A673 (cell line): ENCODE results near the gene TFIP11. TPM values are rescaled to one million over a fixed set of nuclear protein-coding genes. Genes with fewer than 3 reads are reported as not detected.

Source experiments
- BruUV-seq: library from RNA; stranded (reverse); fragments of 400-500 nt; replicated peaks from 2 replicates; lab custom pipeline; 2021; lab: Mats Ljungman, UMichigan
- CTCF ChIA-PET: fragments of 300-600 bp; sonication (Branson Sonifier 250); formaldehyde crosslinking; loops from one replicate; lab custom pipeline; 2022; ENCODE audit warnings: antibody characterized with exemption; lab: Charles Lee
- POLR2A ChIA-PET: fragments of 300-600 bp; sonication (Branson Sonifier 250); formaldehyde crosslinking; loops from one replicate; lab custom pipeline; 2022; ENCODE audit warnings: antibody characterized with exemption; ENCODE audit not compliant: low non-redundant PET; lab: Charles Lee
- DNase-seq: peaks from one replicate; pipeline ENCODE4 v3.0.0-alpha.2; 2015; ENCODE audit warnings: low spot score
- H3K27ac ChIP-seq: fragments of 200-600 bp; sonication (generic); 2 replicates; pipeline ENCODE4 v1.5.1; 2016; ENCODE audit warnings: mixed run types, low read depth, mild to moderate bottlenecking, mixed read lengths, antibody characterized with exemption, low read length; ENCODE audit not compliant: poor library complexity, severe bottlenecking
- H3K27me3 ChIP-seq: fragments of 200-600 bp; sonication (generic); replicated peaks from 2 replicates; pipeline ENCODE4 v1.6.1; 2017; ENCODE audit warnings: mixed run types, low read depth, mild to moderate bottlenecking, mixed read lengths, antibody characterized with exemption, low read length; ENCODE audit not compliant: insufficient read depth, poor library complexity
- H3K36me3 ChIP-seq: fragments of 200-600 bp; sonication (generic); 2 replicates; pipeline ENCODE4 v1.6.1; 2016; ENCODE audit warnings: mixed run types, mild to moderate bottlenecking, mixed read lengths, antibody characterized with exemption, low read length; ENCODE audit not compliant: insufficient read depth, poor library complexity, severe bottlenecking
- H3K4me1 ChIP-seq: fragments of 200-600 bp; sonication (generic); 2 replicates; pipeline ENCODE4 v1.6.1; 2017; ENCODE audit warnings: mixed run types, mild to moderate bottlenecking, mixed read lengths, antibody characterized with exemption, low read length; ENCODE audit not compliant: insufficient read depth, poor library complexity, severe bottlenecking
- H3K4me3 ChIP-seq: fragments of 200-600 bp; sonication (generic); 2 replicates; pipeline ENCODE4 v1.5.1; 2016; ENCODE audit warnings: low read depth, mixed run types, mild to moderate bottlenecking, mixed read lengths, low read length; ENCODE audit not compliant: poor library complexity, severe bottlenecking
- H3K9me3 ChIP-seq: fragments of 200-600 bp; sonication (generic); 2 replicates; pipeline ENCODE4 v1.6.1; 2016; ENCODE audit warnings: mixed run types, low read depth, mild to moderate bottlenecking, mixed read lengths, antibody characterized with exemption, low read length; ENCODE audit not compliant: poor library complexity, severe bottlenecking
- CTCF ChIP-seq: fragments of 300-800, 200-600 bp; sonication (generic); conservative IDR thresholded peaks from 2 replicates; pipeline ENCODE4 v1.5.1; 2017; ENCODE audit warnings: low read depth, mild to moderate bottlenecking, antibody characterized with exemption, low read length, moderate library complexity, mixed read lengths
- EZH2 ChIP-seq: fragments of 200-600 bp; sonication (generic); IDR thresholded peaks from 2 replicates; pipeline ENCODE4 v1.6.1; 2017; ENCODE audit warnings: borderline replicate concordance, low read depth, mild to moderate bottlenecking, mixed read lengths, antibody characterized with exemption, low read length; ENCODE audit not compliant: poor library complexity, severe bottlenecking
- intact Hi-C: fragments of 100-400 bp; cut with micrococcal nuclease; formaldehyde crosslinking; loops from one replicate; pipeline ENCODE4 v1.10.0; 2022; ENCODE audit not compliant: unreplicated experiment
- total RNA-seq: library from RNA; stranded (reverse); gene quantifications from 2 replicates; pipeline ENCODE4 v1.2.3, GENCODE V29; 2021

The TFIP11 gene
- total RNA-seq, 1 experiment from 2014 or later = 46.4 TPM

GRCh38 chr22:26558248-26558895, 46.1 kb upstream of the TFIP11 start:
- POLR2A ChIA-PET = no interaction called here
- CTCF ChIA-PET = no interaction called here

GRCh38 chr22:26556904-26557303, 44.6 kb upstream of the TFIP11 start:
- DNase-seq = no peak
- no TSS peak for BruUV-seq
- H3K27me3 ChIP-seq = no peaks in the 10 kb centered on the region
- peaks cover 3% of the 10 kb centered on the region for H3K4me1 ChIP-seq
- POLR2A ChIA-PET = no interaction called here
- CTCF ChIA-PET = no interaction called here
- no peak for TF ChIP-seq CTCF
- TF ChIP-seq EZH2 = no peak
- no peak overlapping the region for H3K4me3 ChIP-seq
- intact Hi-C loops = no loop called here
- no peak overlapping the region for H3K27ac ChIP-seq
- H3K36me3 ChIP-seq = no peaks in the 10 kb centered on the region
- H3K9me3 ChIP-seq = no peaks in the 10 kb centered on the region

More at GRCh38 chr22:26558248-26558895, 46.1 kb upstream of the TFIP11 start:
- no peak for TF ChIP-seq CTCF
- no peak for TF ChIP-seq EZH2
- intact Hi-C loops = no loop called here
- H3K36me3 ChIP-seq = no peaks in the 10 kb centered on the region
- H3K4me3 ChIP-seq = no peak overlapping the region
- no peak for DNase-seq
- BruUV-seq = no TSS peak
- no peaks in the 10 kb centered on the region for H3K27me3 ChIP-seq
- H3K9me3 ChIP-seq = no peaks in the 10 kb centered on the region
- H3K27ac ChIP-seq = no peak overlapping the region
- no peaks in the 10 kb centered on the region for H3K4me1 ChIP-seq

- ChIA-PET POLR2A (no interaction called here), CTCF (no interaction called here)
- Histone ChIP-seq H3K36me3 (no peaks in the 10 kb centered on the region), H3K4me3 (no peak overlapping the region), H3K4me1 (peaks cover 3% of the 10 kb centered on the region), H3K9me3 (no peaks in the 10 kb centered on the region), H3K27me3 (no peaks in the 10 kb centered on the region), H3K27ac (no peak overlapping the region)
- intact Hi-C loops = no loop called here
- DNase-seq = no peak
- BruUV-seq = no TSS peak
- TF ChIP-seq CTCF (no peak), EZH2 (no peak)
Measured at GRCh38 chr22:26555478-26555877, 43.2 kb upstream of the TFIP11 start.
